Keratinocyte (primary cell): ENCODE data around the gene ATF7.

Experiments used
- CTCF ChIP-seq, 3 experiments: IDR thresholded peaks in 1 of 3; conservative IDR thresholded peaks in 1 of 3; optimal IDR thresholded peaks in 1 of 3; 2 replicates in 2 of 3; 3 replicates in 1 of 3; pipeline versions ENCODE3 to v1.5.1; 2011; ENCODE audit warnings: low read length in 3 of 3, mild to moderate bottlenecking in 3 of 3, moderate library complexity in 2 of 3, control low read depth in 1 of 3, inconsistent platforms in 1 of 3; ENCODE audit not compliant: insufficient read depth in 2 of 3; ENCODE audit errors: extremely low read depth in 1 of 3
- EZH2 ChIP-seq: IDR thresholded peaks from one replicate; pipeline ENCODE4 v1.6.1; 2012; ENCODE audit warnings: inconsistent platforms, mild to moderate bottlenecking, low read length, moderate library complexity

- TF ChIP-seq CTCF (optimal IDR thresholded peaks at IDR 0.05 in 1 of 3, IDR thresholded peaks at IDR 0.05 in 1 of 3, conservative IDR thresholded peaks at IDR 0.05 in 1 of 3; ENCODE audit: extremely low read depth in 1 of 3, insufficient read depth in 2 of 3, low read length in 3 of 3) (no peak), EZH2 (no peak)
These were observed 17.2 kb upstream of the ATF7 start for GRCh38 chr12:53643232-53643979.
